A549 treated with AZD9567 at 1 μM for 4 hours (cell line): ENCODE measurements around the gene ID1. TPM values are rescaled to one million over a fixed set of nuclear protein-coding genes. Genes with fewer than 3 reads are reported as not detected.

Experiments
- total RNA-seq: library from RNA; stranded (reverse); fragments of 200-300 nt; extraction: Qiagen RNA extraction; gene quantifications from 5 replicates; pipeline ENCODE4 v1.2.3, GENCODE V29; 2022; ENCODE audit not compliant: insufficient read depth

ID1 gene, protein sequence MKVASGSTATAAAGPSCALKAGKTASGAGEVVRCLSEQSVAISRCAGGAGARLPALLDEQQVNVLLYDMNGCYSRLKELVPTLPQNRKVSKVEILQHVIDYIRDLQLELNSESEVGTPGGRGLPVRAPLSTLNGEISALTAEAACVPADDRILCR
- total RNA-seq: 404 to 603 TPM (median 466 TPM) in 5 replicates

DNA sequence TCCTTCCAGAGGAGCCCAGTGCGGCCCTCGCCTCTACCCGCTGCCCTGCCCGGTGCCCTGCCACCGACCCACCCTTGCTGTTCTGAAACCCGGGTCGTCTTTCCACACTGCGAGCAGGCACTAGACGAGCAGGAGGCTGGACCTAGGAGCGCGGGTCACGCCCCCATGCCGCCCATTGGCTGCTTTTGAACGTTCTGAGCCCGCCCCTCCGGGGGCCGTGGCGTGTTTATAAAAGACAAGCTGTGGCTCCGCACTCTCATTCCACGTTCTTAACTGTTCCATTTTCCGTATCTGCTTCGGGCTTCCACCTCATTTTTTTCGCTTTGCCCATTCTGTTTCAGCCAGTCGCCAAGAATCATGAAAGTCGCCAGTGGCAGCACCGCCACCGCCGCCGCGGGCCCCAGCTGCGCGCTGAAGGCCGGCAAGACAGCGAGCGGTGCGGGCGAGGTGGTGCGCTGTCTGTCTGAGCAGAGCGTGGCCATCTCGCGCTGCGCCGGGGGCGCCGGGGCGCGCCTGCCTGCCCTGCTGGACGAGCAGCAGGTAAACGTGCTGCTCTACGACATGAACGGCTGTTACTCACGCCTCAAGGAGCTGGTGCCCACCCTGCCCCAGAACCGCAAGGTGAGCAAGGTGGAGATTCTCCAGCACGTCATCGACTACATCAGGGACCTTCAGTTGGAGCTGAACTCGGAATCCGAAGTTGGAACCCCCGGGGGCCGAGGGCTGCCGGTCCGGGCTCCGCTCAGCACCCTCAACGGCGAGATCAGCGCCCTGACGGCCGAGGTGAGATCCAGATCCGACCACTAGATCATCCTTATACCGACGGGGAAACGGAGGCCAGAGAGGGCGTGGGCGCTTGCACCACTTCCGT, at the start of gene ID1:
Gene ID1 (plus strand): TSS at position 259 of the 871 bp plus-strand sequence. CDS start 99 bp downstream, at position 358.

GRCh38 chr20:31637660-31638059, 32.6 kb downstream of the ID1 start, which contains the start of gene COX4I2:
Gene COX4I2, plus strand, starts transcription at chr20:31637912. Its CDS starts 1,106 bp downstream, at chr20:31639018.

Other genes starting within 250 kb of the ID1 start
- gene DEFB118, start 236.7 kb upstream of the ID1 start, total RNA-seq: not detected in 5 replicates
- gene DEFB119, start 214.7 kb upstream of the ID1 start, total RNA-seq: not detected in 5 replicates
- not detected in 5 replicates for gene DEFB121, start 199.1 kb upstream of the ID1 start, total RNA-seq
- not detected in 5 replicates for gene DEFB123, start 164.7 kb upstream of the ID1 start, total RNA-seq
- gene DEFB124, start 130.2 kb upstream of the ID1 start, total RNA-seq: 1.3 TPM in 1 of 5 replicates, not detected in the others
- gene REM1, start 130.0 kb upstream of the ID1 start, total RNA-seq: 0.38 to 0.59 TPM (median 0.50 TPM) in 4 of 5 replicates, not detected in the other
- gene HM13, start 90.8 kb upstream of the ID1 start, total RNA-seq: 197 to 263 TPM (median 238 TPM) in 5 replicates
- gene COX4I2, start 32.6 kb downstream of the ID1 start, total RNA-seq: not detected in 5 replicates
- gene BCL2L1, start 117.6 kb downstream of the ID1 start, total RNA-seq: 255 to 274 TPM (median 268 TPM) in 5 replicates
- gene TPX2, start 134.0 kb downstream of the ID1 start, total RNA-seq: 91.0 to 117 TPM (median 98.2 TPM) in 5 replicates
- 0.37 to 1.00 TPM (median 0.52 TPM) in 4 of 5 replicates, not detected in the other for gene MYLK2, start 214.1 kb downstream of the ID1 start, total RNA-seq
- 0.12 to 0.47 TPM (median 0.29 TPM) in 4 of 5 replicates, not detected in the other for gene FOXS1, start 240.3 kb downstream of the ID1 start, total RNA-seq